ENCODE data around the gene MFSD1.

The MFSD1 gene, protein sequence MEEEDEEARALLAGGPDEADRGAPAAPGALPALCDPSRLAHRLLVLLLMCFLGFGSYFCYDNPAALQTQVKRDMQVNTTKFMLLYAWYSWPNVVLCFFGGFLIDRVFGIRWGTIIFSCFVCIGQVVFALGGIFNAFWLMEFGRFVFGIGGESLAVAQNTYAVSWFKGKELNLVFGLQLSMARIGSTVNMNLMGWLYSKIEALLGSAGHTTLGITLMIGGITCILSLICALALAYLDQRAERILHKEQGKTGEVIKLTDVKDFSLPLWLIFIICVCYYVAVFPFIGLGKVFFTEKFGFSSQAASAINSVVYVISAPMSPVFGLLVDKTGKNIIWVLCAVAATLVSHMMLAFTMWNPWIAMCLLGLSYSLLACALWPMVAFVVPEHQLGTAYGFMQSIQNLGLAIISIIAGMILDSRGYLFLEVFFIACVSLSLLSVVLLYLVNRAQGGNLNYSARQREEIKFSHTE

GRCh38 chr3:158801696-158802408 lies at the start of gene MFSD1:
Gene MFSD1 (plus strand): TSS chr3:158802054. CDS start chr3:158802153, 99 bp downstream.
- no peak for DNase-seq (ENCODE audit: low read depth)

DNA sequence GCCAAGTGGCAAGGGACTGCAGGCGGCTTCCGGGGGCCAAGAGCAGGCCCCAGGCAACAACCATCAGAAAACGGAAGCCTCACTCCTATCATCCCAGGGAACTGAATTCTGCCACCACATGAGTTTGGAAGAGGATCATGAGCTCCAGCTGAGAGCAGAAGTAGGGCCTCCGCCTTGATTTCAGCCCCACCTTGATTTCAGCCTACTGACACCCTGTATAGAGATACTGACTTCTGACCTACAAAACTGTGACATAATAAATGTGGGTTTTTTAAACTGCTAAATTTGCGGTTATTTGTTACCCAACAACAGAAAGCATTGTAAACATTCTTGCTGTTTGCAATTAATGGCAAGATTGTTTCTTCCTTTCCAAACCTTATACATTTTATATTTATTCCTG lies 48.0 kb upstream of the MFSD1 start:
- no peak for DNase-seq (ENCODE audit: low read depth)

- DNase-seq (ENCODE audit: low read depth): no peak
Observed at GRCh38 chr3:158755421-158755820, 46.4 kb upstream of the MFSD1 start.

GRCh38 chr3:158761350-158761749 lies 40.5 kb upstream of the MFSD1 start:
- DNase-seq (ENCODE audit: low read depth): no peak

DNA sequence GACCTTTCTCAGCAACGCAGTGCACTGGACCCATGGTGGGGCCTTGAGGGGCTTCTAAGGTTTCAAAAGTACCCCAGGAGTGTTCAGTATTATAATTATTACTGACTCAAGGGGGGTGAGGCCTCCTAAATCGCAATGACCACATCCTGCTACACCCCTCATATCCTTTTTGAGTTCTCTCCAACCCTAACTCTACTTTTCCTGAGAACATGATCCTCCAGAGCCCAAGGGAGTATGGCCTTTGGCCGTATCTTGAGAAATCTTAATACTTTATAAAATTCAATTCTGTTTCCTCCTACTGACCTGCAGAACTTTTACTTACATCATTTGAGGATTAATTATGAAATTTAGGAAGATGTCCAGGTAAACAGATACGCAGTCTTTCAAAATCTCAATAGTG lies 39.2 kb upstream of the MFSD1 start:
- DNase-seq (ENCODE audit: low read depth): no peak

- DNase-seq (ENCODE audit: low read depth): no peak
Observed at GRCh38 chr3:158763421-158763820, 38.4 kb upstream of the MFSD1 start.

GRCh38 chr3:158765518-158766205 lies 36.2 kb upstream of the MFSD1 start:
- DNase-seq (ENCODE audit: low read depth): no peak

DNA sequence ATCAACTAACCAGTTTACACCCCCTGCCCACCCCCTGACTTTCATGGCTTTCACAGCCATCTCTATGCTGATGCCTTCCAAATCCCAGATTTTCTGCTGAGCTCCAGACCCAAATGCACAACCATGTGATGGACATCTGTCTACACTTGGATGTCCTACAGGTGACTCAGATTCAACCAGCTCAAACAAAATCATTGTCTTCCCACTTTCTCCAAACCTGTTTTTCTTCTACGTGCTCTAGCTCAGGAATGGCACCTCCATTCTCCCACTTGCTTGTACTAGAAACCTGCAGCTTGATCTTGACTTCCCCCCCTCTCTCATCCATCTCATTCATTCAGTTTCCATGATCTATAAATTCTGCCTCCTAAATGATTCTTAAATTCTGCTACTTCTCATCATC lies 35.5 kb upstream of the MFSD1 start:
- no peak for DNase-seq (ENCODE audit: low read depth)

GRCh38 chr3:158768361-158768787 lies 33.5 kb upstream of the MFSD1 start:
- DNase-seq (ENCODE audit: low read depth): no peak

GRCh38 chr3:158768881-158769543 lies 32.8 kb upstream of the MFSD1 start:
- DNase-seq (ENCODE audit: low read depth): no peak

DNA sequence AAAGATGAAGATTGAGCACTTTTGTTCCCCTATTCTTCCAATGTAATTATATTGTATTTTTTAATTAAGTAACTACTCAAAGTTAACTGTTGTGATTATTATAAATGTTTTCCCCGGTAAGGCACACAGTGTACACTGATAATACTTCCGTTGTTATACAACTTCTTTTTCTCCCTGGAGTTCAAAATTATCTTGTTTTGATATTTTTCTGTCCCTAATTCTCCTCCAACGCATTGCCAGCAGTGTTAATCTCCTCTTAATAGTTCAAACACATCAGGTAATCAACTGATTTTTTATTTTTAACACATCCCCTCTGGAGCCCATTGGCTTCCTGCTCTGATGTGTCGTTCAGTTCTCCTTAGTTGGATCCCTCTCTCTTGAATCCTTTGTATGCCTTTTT lies 32.3 kb upstream of the MFSD1 start:
- DNase-seq (ENCODE audit: low read depth): no peak

- no peak for DNase-seq (ENCODE audit: low read depth)
Observed at GRCh38 chr3:158769952-158770740, 31.7 kb upstream of the MFSD1 start.

GRCh38 chr3:158770741-158771350 lies 31.0 kb upstream of the MFSD1 start:
- DNase-seq (ENCODE audit: low read depth): no peak

DNA sequence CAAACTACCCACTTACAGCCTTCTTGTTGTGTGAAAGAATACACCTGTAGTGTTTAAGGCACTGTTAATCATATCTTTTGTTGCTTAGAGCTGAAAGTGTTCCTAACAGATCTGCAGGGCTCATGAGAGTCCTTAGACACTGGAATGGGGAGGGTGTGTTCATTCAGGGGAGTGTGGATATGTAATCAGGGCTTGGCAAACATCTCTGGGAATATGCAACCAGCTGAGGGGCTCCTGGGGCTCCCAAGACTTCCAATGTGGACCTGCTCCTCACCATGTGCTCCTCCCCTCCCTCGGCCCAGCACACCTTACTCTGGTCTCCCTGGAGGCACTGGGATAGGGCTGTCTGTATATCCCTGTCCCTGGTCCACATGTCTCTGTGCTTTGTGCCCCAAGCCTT lies 30.3 kb upstream of the MFSD1 start:
- no peak for DNase-seq (ENCODE audit: low read depth)

- no peak for DNase-seq (ENCODE audit: low read depth)
Observed at GRCh38 chr3:158771982-158772381, 29.9 kb upstream of the MFSD1 start.

GRCh38 chr3:158773166-158773565 lies 28.7 kb upstream of the MFSD1 start:
- no peak for DNase-seq (ENCODE audit: low read depth)

GRCh38 chr3:158773845-158774830 lies 27.7 kb upstream of the MFSD1 start:
- no peak for DNase-seq (ENCODE audit: low read depth)

DNA sequence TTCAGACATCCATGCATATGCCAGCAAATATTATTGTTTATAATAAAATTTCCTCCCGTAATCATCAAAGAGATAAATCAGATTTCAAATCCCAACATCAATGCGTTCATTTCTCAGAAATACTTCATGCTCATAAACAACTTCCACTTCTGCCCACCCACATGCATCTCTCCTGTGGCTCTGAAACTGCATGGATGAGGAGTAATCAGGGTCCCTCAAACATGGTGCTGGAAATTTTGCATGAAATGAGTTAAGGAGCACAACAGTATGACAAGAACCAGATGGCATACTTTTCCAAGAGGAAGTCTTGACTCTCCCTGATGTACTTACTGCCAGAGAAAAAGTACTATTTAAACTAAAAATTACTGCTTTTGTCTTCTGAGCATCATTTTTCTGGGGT lies 26.9 kb upstream of the MFSD1 start:
- DNase-seq (ENCODE audit: low read depth): no peak
